ENCODE measurements around the gene PIK3CA.

DNA sequence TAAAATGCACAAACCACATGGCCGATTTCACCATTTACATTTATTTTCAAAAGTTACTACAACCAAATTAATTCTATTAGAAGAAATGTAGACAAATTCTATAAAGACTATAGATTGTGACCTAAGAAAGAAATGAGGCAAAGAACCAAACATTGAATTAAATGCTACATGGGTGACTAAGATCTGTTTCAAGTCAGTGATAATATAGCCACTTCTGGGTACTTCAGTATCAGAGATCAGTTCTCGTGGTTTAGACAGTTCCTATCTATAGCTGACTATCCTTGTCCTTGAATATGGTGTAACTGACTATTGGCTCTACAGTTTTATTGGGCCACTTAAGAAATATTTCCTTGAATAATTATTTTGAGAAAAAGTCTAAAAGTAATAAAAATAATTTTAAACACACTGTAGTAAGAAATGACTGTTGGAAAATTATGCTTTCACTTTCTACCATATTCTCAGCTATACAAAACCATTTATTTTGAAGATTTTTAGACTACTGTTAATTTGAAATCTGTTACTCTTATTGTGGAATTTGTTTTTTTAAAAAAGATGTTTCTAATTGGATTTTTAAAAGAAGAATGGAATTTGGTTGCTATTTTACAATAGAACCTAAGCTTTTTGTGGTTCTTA is 88.6 kb downstream of the PIK3CA start:
- no peak for TF ChIP-seq POLR2A (IDR thresholded peaks at IDR 0.05)
- TF ChIP-seq, protein P1, sequence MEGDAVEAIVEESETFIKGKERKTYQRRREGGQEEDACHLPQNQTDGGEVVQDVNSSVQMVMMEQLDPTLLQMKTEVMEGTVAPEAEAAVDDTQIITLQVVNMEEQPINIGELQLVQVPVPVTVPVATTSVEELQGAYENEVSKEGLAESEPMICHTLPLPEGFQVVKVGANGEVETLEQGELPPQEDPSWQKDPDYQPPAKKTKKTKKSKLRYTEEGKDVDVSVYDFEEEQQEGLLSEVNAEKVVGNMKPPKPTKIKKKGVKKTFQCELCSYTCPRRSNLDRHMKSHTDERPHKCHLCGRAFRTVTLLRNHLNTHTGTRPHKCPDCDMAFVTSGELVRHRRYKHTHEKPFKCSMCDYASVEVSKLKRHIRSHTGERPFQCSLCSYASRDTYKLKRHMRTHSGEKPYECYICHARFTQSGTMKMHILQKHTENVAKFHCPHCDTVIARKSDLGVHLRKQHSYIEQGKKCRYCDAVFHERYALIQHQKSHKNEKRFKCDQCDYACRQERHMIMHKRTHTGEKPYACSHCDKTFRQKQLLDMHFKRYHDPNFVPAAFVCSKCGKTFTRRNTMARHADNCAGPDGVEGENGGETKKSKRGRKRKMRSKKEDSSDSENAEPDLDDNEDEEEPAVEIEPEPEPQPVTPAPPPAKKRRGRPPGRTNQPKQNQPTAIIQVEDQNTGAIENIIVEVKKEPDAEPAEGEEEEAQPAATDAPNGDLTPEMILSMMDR (IDR thresholded peaks at IDR 0.05) = no peak

All from esophagus squamous epithelium (tissue), 4 donors.